Dermis blood vessel endothelial cell (primary cell): ENCODE results near the gene ARAF. TPM values are rescaled to one million over a fixed set of nuclear protein-coding genes. Genes with fewer than 3 reads are reported as not detected.

Experiments
- total RNA-seq: library from RNA; depleted of rRNA; stranded (reverse); fragments of >200 nt; gene quantifications from 2 replicates; pipeline ENCODE4 v1.2.3, GENCODE V29; 2014

The ARAF gene
- total RNA-seq, 1 donor from 2014 or later, result 10.4 TPM

Other genes starting within 250 kb of the ARAF start
- gene ZNF157, start 190.6 kb upstream of the ARAF start, total RNA-seq, result 0.17 TPM in 1 of 2 replicates, not detected in the other
- gene ZNF41, start 78.0 kb upstream of the ARAF start, total RNA-seq, result 9.2 and 11.8 TPM in 2 replicates
- gene TIMP1, start 21.2 kb downstream of the ARAF start, total RNA-seq, result 66.4 and 102 TPM in 2 replicates
- 0.05 TPM in 1 of 2 replicates, not detected in the other for gene SYN1, start 58.7 kb downstream of the ARAF start, total RNA-seq
- 0.19 and 0.85 TPM in 2 replicates for gene CFP, start 68.7 kb downstream of the ARAF start, total RNA-seq
- 13.4 and 17.6 TPM in 2 replicates for gene ELK1, start 89.4 kb downstream of the ARAF start, total RNA-seq
- gene UXT, start 98.0 kb downstream of the ARAF start, total RNA-seq, result 58.9 and 95.6 TPM in 2 replicates